BLaER1 (cell line): ENCODE results near the gene SYNGR1.

Experiments
- H3K27ac ChIP-seq: shearing (Covaris generic); formaldehyde crosslinking; 2 replicates; pipeline ENCODE4 v1.8.1; 2022
- H3K27me3 ChIP-seq: shearing (Covaris generic); formaldehyde crosslinking; 2 replicates; pipeline ENCODE4 v1.8.1; 2022
- H3K36me3 ChIP-seq: shearing (Covaris generic); formaldehyde crosslinking; 2 replicates; pipeline ENCODE4 v1.8.1; 2022
- H3K4me1 ChIP-seq: shearing (Covaris generic); formaldehyde crosslinking; 2 replicates; pipeline ENCODE4 v1.8.1; 2022
- H3K4me2 ChIP-seq: shearing (Covaris generic); formaldehyde crosslinking; 2 replicates; pipeline ENCODE4 v1.8.1; 2022
- H3K4me3 ChIP-seq: shearing (Covaris generic); formaldehyde crosslinking; 2 replicates; pipeline ENCODE4 v1.8.1; 2022
- H3K9ac ChIP-seq: shearing (Covaris generic); formaldehyde crosslinking; 2 replicates; pipeline ENCODE4 v1.8.1; 2022
- H3K9me3 ChIP-seq: shearing (Covaris generic); formaldehyde crosslinking; 2 replicates; pipeline ENCODE4 v1.8.1; 2022
- H4K20me1 ChIP-seq: shearing (Covaris generic); formaldehyde crosslinking; 2 replicates; pipeline ENCODE4 v1.8.1; 2022
- Cebpa-rat ChIP-seq: shearing (Covaris generic); IDR thresholded peaks from 2 replicates; pipeline ENCODE4 v1.8.1; 2022

Gene SYNGR1

GRCh38 chr22:39349967-39350726 is at the start of gene SYNGR1:
Gene SYNGR1, plus strand, starts transcription at chr22:39349991. Its CDS starts 20 bp downstream, at chr22:39350011.
- Histone ChIP-seq H3K27me3 (no peaks in the 10 kb centered on the region), H4K20me1 (peaks cover 46% of the 10 kb centered on the region), H3K9me3 (no peaks in the 10 kb centered on the region), H3K27ac (peak within 1 kb of the TSS; percentile 92), H3K9ac (peak within 1 kb of the TSS; percentile 91), H3K4me2 (peak within 1 kb of the TSS; percentile 100), H3K36me3 (peaks cover 6% of the 10 kb centered on the region; the same call in 1 of the 2 replicates), H3K4me1 (peaks cover 71% of the 10 kb centered on the region), H3K4me3 (peak within 1 kb of the TSS; percentile 86)
- no peak for TF ChIP-seq Cebpa-rat

- H3K4me1 ChIP-seq, result peaks cover 38% of the 10 kb centered on the region
Measured at GRCh38 chr22:39300186-39300830, 49.5 kb upstream of the SYNGR1 start.

GRCh38 chr22:39301108-39301507 is 48.7 kb upstream of the SYNGR1 start:
- H3K4me2 ChIP-seq, result peak overlapping the region; percentile 74; the same call in 1 of the 2 replicates
- peaks cover 1% of the 10 kb centered on the region; the same call in 1 of the 2 replicates for H3K36me3 ChIP-seq
- H4K20me1 ChIP-seq, result 0 out of 2 replicates have a peak, but pooled peaks cover 5% of the 10 kb centered on the region
- no peak for TF ChIP-seq Cebpa-rat
- H3K27ac ChIP-seq, result no peak overlapping the region
- H3K27me3 ChIP-seq, result no peaks in the 10 kb centered on the region
- 0 out of 2 replicates have a peak, but pooled peaks cover 6% of the 10 kb centered on the region for H3K9me3 ChIP-seq
- no peak overlapping the region for H3K9ac ChIP-seq
- no peak overlapping the region for H3K4me3 ChIP-seq
- H3K4me1 ChIP-seq, result peaks cover 38% of the 10 kb centered on the region

More at GRCh38 chr22:39300186-39300830, 49.5 kb upstream of the SYNGR1 start:
- H3K4me3 ChIP-seq, result no peak overlapping the region
- H3K9me3 ChIP-seq, result 0 out of 2 replicates have a peak, but pooled peaks cover 6% of the 10 kb centered on the region
- TF ChIP-seq Cebpa-rat, result no peak
- H3K4me2 ChIP-seq, result peak overlapping the region; percentile 74
- no peaks in the 10 kb centered on the region for H3K36me3 ChIP-seq
- H3K9ac ChIP-seq, result no peak overlapping the region
- no peak overlapping the region for H3K27ac ChIP-seq
- no peaks in the 10 kb centered on the region for H3K27me3 ChIP-seq
- H4K20me1 ChIP-seq, result 0 out of 2 replicates have a peak, but pooled peaks cover 5% of the 10 kb centered on the region

- Histone ChIP-seq H3K4me2 (no peak overlapping the region), H3K36me3 (peaks cover 9% of the 10 kb centered on the region), H3K9ac (no peak overlapping the region), H3K27ac (no peak overlapping the region), H4K20me1 (0 out of 2 replicates have a peak, but pooled peaks cover 5% of the 10 kb centered on the region), H3K4me1 (peaks cover 36% of the 10 kb centered on the region), H3K9me3 (0 out of 2 replicates have a peak, but pooled peaks cover 6% of the 10 kb centered on the region), H3K4me3 (no peak overlapping the region), H3K27me3 (no peaks in the 10 kb centered on the region)
- no peak for TF ChIP-seq Cebpa-rat
Measured at GRCh38 chr22:39301926-39302325, 47.9 kb upstream of the SYNGR1 start.

- Histone ChIP-seq H3K36me3 (peaks cover 15% of the 10 kb centered on the region), H3K4me2 (no peak overlapping the region), H3K9ac (no peak overlapping the region), H3K9me3 (0 out of 2 replicates have a peak, but pooled peaks cover 6% of the 10 kb centered on the region), H3K4me3 (no peak overlapping the region), H4K20me1 (0 out of 2 replicates have a peak, but pooled peaks cover 5% of the 10 kb centered on the region), H3K4me1 (peaks cover 30% of the 10 kb centered on the region), H3K27ac (no peak overlapping the region), H3K27me3 (no peaks in the 10 kb centered on the region)
- no peak for TF ChIP-seq Cebpa-rat
Measured at GRCh38 chr22:39302431-39302960, 47.3 kb upstream of the SYNGR1 start.

- Histone ChIP-seq H3K9me3 (0 out of 2 replicates have a peak, but pooled peaks cover 6% of the 10 kb centered on the region), H3K4me1 (peaks cover 21% of the 10 kb centered on the region), H4K20me1 (peaks cover 11% of the 10 kb centered on the region), H3K9ac (no peak overlapping the region), H3K27ac (no peak overlapping the region), H3K36me3 (peaks cover 24% of the 10 kb centered on the region), H3K4me2 (no peak overlapping the region), H3K27me3 (no peaks in the 10 kb centered on the region), H3K4me3 (no peak overlapping the region)
- no peak for TF ChIP-seq Cebpa-rat
Measured at GRCh38 chr22:39303358-39303757, 46.4 kb upstream of the SYNGR1 start.

- Histone ChIP-seq H3K4me1 (peaks cover 27% of the 10 kb centered on the region), H3K4me2 (no peak overlapping the region), H3K4me3 (no peak overlapping the region), H3K36me3 (peaks cover 31% of the 10 kb centered on the region), H3K9ac (no peak overlapping the region), H3K27me3 (no peaks in the 10 kb centered on the region), H3K9me3 (0 out of 2 replicates have a peak, but pooled peaks cover 6% of the 10 kb centered on the region), H3K27ac (no peak overlapping the region), H4K20me1 (peaks cover 18% of the 10 kb centered on the region)
- no peak for TF ChIP-seq Cebpa-rat
Measured at GRCh38 chr22:39303892-39304671, 45.7 kb upstream of the SYNGR1 start.

- Histone ChIP-seq H3K9me3 (0 out of 2 replicates have a peak, but pooled peaks cover 6% of the 10 kb centered on the region), H3K36me3 (peaks cover 56% of the 10 kb centered on the region), H3K4me2 (no peak overlapping the region), H3K27ac (no peak overlapping the region), H3K4me3 (no peak overlapping the region), H4K20me1 (peaks cover 39% of the 10 kb centered on the region), H3K4me1 (peaks cover 33% of the 10 kb centered on the region), H3K27me3 (no peaks in the 10 kb centered on the region), H3K9ac (no peak overlapping the region)
- no peak for TF ChIP-seq Cebpa-rat
Measured at GRCh38 chr22:39306456-39307361, 43.1 kb upstream of the SYNGR1 start.
